DMS 273 (cell line): ENCODE results near the gene BCORL1.

ENCODE experiments used
- DNase-seq: peaks from one replicate; lab custom pipeline; 2025; ENCODE audit not compliant: unreplicated experiment; lab: John Stamatoyannopoulos, UW

The BCORL1 gene

DNA sequence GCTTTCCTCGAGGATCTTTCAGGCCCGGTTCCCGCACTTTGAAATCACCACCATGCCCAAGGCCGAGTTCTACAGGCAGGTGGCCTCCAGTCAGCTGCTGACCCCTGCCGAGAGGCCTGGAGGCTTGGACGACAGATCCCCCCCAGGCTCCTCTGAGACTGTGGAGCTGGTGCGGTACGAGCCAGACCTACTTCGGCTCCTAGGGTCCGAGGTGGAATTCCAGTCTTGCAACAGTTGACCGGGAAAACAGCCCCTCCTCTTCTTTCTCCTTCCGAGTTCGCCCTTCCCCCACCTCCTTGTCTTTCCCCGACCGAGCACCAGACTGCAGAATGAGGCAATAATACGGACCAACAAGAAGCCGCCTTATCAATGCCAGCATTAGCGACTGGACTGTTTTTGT lies 73.5 kb downstream of the BCORL1 start:
- DNase-seq, result no peak

DNA sequence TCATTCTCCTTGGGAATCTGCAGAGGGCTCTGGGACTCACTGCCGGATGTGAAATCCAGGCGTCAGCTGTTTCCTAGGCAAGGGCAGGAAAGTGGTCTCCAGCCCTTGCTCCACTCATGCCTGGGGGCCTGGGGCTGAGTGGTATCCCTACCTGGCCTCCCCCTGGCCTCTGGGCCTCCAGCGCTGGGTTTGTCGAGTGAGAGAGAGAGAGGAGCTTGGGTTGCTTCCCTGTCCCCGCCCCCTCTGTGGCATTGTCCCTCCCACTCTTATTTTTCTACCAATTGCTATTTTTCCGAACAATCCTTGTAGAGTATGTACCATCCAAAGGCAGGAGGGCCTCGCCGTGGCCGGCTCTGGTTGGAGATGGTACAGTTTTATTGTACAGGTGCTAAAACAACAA lies 74.8 kb downstream of the BCORL1 start:
- DNase-seq, result no peak

DNA sequence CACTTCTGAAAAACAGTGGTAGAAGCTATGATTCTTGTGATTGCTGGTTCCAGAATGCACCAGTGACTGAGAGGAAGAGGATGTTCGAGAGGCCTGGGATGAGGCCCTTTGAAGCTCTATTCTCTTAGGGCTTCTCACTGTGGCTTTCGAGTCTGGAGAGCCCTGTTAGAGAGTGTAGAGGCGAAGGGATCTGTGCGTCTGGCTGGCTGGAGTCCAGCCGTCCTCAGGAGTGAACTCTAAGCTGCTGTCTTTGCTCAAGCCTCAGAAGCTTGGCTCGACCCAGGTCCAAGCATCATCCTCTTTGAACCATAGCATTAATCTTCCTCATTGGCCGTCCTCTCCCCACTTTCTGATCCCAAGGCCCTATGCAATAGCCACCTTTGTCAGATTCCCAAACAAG lies 76.2 kb downstream of the BCORL1 start:
- no peak for DNase-seq

DNA sequence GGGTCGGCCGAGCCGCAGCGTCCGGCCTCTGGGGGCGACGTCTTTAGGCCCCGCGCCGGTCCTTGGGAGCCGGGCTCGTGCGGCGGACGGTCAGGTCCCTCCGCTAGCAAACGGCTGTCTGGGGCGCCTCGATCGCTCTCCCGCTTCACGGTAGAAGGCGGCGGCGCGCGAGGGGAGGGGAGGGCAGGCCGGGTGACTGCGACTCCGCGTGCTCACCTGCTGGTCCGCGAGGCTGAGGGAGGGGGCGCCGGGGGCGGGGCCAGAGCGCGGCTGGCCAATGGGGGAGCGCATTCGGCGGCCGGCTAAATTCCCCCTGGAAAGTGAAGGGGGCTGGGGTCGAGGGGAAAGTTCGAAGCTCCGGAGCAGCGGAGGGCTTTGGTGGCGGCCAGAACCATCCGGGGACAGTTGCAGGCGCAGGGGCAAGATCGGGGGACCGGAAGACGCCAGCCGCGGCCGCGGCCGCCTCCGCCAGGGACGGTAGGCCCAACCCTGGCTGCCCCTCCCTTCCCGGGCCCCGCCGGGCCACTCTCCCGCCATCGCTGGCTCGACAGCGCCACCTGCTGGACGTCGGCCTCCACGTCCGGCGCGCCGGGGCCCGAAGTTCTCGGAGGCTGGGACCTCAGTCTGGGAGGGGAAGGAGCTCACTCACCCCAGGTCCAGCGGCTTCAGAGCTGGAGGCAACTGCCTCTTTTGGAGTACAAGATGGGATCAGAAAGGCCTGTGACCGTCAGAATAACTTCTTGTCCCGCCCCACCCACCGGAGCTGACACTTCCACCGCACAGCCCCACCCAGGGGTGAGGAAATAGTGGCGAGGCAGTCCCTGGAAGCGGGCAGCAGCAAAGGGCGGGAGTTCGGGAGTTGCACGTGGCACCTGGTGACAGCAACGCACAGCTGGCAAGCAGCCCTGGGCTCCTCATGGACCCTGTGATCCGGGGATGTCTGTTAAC lies 78.0 kb downstream of the BCORL1 start:
- peak; percentile 94 for DNase-seq

DNA sequence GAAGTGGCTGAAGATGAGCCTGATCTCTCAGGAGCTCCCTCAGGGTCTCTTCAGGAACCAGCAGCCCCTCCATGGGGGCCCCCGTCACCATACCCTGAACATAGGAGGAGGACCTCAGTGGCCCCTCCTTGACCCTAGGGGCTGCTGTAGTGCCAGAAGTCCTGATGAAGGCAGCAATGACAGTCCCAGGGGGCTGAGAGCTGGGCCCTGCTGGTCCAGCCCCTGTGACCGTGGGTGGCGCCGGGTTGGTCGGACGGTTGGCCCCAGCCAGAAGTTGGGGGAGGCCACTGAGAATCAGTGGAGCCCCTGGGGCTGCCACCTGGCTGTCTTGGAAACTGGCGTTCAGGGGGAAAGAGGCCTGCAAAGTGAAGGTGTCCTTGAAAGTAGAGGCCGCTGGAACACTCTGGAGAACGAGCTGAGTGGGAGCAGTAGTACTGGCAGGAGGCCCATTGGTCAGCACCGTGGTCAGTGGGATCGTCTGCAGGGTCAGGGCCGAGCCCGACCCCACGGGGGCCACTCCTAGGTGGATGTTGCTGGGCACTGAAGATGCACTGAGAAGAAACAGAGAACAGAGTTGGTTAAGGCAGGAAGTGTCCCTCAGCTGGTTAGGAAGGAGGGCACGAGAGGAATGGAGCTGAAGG lies 84.7 kb downstream of the BCORL1 start:
- DNase-seq, result no peak

DNA sequence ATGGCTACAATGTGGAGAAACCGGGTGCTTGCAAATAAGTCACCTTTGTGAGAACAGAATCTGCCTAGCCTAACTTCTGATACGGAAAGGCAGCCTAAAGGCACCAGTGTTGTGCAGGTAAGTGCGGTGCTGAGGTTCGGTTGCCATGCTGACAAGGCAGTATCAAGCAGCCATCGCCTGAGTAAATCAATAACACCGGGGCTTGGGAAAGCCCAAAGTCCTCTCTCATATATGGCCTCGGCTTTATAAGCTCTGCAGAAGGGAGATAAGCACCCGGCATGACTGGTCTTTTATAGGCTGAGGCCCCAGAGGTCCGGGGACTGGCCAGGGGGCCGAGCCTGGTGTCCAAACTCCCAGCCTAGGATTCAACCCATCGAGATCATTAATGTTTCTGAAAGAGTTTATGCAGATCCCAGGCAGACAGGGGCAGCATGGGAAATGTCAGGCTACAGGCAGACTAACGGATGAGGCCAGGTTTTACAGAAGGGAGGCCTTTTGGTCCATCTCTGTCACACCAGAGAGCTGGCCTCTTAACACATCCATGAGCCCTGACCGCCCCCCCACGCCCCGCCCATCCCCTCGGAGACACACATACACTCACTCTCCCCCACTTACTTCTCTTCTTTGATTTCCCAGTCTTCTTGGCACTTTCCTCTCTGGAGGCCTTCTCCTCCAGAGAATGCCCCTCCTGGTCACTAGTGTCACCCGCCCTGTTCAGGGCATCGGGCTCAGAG lies 89.3 kb downstream of the BCORL1 start:
- DNase-seq, result no peak

DNA sequence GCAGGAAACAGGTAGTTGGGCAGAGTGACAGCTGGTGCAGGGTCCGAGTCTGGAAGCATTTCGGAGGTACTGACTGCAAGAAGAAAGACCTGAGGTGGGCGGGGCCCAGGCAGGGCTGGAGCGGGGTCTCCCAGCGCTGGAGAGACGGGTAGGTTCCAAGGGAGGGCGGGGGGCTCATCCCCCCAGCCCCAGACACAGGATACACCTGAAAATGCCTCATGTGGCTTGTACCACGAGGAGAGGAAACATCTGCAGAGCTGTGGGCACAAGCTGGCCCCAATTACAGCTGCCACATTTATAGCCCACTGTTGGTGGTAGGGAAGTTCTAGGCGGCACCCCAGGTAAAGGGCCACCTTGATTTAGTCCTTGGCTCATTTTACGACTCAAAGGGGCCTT lies 89.9 kb downstream of the BCORL1 start:
- DNase-seq, result no peak

DNA sequence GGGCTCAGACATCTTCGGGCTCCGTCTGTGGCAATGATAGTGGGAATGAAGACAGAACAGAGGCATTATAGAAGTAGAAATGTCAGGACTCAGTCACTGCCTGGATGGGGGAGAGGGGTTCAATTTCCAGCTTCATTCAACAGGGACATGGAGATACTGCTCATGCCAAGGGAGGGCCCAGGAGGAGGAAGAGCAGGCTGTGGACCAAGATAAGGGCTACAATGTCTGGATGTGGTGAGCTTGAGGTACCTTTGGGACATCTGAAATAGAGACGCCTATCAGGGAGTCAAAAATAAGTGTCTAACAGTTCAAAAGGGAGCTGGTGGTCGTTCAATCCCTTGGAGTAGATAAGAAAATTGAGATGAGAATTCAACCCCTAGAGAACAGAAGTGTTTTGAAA lies 93.3 kb downstream of the BCORL1 start:
- no peak for DNase-seq

DNA sequence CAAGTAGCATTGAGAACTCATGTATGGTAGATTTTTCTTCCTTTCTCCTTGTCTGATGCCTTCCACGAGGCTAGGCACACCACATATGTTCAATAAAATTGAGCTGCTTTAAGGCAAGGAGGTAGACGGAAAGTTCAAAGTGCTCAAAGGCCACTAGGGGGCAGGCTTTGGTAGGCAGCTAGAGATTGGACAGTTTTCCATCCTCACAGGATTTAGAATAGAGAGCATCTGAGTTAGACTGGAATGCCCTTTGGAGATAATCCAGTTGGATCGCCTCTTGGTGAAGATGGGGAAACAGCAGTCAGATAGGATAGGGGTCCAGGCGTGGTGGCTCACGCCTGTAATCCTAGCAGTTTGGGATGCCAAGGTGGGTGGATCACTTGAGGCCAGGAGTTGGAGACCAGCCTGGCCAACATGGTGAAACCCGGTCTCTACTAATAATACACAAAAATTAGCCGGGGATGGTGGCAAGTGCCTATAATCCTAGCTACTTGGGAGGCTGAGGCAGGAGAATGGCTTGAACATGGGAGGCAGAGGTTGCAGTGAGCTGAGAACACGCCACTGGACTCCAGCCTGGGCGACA lies 97.5 kb downstream of the BCORL1 start:
- peak; percentile 89 for DNase-seq

DNA sequence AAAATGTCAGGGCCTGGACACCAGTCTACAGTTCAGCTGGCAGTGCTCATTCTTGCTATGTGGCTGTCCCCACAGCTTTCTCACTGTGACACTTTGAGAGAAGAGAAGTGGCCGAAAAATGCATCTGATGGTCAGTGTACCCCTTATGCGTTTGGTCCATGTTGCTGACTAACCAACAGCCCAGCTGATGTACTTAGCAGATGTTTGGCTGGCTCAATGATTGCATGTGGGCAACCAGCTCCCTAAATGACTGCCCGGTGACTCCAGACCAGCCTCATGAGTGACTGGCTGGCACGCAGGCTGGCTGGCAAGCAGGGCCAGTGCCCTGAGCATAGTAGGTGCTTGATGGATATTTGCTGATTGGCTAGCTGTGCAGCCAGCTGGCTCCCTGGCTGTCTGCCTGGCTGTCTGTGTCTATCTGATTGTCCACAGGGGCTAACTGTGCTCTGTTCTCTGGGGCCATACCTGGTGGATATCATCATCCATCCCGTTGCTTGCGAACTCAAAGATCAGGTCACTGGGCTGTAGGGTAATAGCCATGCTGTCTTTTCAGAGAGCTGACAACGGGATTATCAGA lies 98.4 kb downstream of the BCORL1 start:
- no peak for DNase-seq

DNA sequence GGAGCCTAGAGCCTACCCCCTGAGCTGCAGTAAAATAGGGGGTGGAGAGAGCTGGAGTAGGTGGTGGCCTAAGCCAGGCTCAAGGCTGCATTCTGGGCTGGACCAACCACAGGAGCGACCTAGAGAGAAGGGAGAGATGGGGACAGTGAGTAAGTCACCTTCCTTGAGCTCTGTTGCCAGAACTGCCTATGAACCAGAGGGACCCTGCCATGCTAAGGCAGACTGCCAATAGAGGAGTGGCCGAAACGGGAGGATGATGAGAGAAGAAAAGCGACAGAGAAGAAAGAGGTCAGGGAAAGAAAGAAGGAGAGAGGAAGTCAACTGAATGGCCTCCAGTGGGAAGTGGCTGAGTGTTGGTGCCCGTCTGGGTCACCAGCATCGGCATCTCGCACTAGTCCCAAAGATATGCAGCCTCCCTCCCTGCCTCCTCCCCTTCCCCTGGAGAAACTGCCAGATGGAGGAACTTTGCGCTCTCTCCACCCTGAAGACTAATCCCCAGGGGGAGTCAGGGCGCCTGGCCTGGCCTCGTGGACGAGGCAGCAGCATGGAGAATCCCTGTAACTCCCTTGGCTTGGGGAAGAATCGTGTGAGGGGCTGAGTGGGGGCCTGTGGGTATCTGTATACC lies 99.1 kb downstream of the BCORL1 start:
- DNase-seq, result peak; percentile 67

DNA sequence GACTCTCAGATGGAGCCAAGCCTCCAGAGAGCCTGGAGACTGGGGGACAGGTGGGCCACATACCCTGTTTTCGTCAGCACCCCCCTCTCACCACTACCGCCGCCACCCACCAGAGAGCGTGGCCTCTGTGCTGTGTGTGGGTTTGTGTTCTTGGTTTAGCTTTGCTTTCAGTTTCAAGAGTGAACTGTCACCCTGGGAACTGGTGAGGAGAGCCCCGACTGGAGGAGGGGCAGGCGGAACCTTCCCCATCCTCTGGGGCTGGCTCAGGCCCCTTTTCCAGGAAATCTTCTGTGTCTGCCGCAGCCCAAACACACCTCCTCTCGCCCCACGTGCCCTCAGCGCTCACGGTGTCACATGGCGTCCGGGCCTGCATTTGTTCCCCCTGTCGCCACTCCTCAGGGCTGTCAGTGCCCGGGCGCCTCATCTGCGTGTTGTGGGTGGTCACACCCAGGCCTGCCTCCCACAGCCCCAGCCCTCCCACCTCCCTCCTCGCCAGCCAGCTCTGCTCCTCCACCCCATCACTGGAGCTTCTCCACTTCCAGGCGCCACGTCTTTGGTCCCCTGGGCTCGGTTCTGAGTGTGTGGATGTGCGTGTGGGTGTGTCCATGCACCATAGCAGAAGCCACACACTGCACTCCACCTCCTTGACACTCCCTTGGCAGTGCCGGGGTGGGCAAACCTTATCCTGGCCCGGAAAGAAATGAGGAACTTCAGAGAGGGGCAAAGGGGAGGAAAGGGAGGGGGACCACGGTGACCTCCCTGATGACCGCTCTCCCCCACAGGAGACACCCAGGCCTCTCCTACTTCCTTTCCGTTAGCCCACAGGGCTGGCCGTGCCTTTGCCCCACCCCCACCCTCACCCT lies 100.0 kb downstream of the BCORL1 start:
- DNase-seq, result no peak

DNA sequence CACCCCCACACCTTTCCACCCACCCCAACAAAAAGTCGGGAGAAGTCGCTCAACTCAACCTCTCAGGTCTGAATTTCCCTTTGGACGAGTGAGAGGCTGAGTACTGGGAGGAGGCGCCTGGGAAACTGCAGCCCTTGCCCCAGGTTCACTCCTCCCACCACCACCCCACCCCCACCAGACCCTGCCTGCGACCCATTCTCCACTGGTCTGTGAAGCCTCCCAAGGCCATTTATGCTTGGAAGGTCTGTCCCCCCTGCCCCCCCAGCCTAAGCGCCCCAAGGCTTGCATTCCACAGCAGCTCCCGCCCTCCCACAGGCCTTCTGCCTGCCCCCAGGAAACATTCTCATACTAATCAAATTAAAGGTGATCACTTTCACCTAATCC lies 100.7 kb downstream of the BCORL1 start:
- DNase-seq, result no peak

DNA sequence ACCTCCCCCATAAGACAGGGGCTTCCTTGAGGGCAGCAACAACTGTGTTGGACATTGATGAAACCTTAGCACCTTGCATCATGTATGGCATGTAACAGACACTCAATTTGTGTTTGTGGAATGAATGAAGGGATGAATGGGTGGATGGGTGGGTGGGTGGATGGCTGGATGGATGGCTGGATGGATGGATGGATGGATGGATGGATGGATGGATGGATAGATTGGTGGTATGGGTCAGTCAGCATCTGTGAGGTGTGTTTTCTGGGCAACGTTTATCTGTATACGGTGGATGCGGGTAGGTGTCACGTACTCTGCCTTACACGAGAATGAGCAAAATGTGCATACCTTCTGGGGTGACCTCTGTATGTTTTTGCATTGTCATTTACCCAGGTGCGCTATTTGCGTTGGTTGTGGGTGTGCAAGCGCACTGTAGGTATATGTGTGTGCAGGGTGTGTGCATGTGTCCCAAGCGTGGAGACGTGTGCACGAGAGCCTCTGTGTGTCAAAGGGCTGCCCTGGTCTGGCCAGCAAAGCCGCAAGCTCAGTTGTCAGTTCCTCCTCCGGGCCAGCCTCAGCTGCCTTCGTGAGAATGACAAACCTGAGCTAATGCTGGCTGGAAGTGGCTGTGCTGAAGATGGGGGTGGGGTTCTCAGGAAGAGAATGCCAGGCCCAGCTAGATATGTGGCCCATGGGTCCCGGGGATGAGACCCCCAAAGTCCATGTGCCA lies 101.4 kb downstream of the BCORL1 start:
- DNase-seq, result no peak

DNA sequence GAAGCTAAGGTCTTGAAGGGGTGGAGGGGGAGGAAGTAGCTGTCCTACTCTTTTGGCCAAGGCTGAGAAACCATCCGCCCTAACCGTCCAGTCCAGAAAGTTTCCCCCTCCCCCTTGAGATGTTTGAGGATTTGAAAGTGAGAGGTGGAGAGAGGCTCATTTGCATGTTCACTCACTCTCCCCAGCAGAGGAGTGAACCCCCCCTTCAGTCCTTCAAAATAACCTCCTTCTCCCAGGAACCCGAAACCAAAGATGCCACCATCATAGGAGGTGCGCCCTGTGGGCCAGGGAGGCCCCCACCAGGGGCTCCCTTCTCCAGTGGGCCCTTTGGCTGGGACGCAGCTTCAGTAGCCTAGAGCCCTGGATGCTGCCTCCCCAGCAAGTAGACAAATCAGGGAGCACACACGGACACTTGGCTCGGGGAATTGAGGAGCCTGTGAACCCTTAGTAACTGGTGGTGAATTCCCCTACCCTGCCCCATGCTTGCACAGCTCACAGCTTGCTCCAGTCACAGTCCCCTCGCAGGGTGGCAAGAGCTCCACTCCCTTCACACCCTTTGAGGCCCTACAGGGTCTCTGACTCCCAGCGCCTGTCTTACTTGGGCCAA lies 102.3 kb downstream of the BCORL1 start:
- no peak for DNase-seq

DNA sequence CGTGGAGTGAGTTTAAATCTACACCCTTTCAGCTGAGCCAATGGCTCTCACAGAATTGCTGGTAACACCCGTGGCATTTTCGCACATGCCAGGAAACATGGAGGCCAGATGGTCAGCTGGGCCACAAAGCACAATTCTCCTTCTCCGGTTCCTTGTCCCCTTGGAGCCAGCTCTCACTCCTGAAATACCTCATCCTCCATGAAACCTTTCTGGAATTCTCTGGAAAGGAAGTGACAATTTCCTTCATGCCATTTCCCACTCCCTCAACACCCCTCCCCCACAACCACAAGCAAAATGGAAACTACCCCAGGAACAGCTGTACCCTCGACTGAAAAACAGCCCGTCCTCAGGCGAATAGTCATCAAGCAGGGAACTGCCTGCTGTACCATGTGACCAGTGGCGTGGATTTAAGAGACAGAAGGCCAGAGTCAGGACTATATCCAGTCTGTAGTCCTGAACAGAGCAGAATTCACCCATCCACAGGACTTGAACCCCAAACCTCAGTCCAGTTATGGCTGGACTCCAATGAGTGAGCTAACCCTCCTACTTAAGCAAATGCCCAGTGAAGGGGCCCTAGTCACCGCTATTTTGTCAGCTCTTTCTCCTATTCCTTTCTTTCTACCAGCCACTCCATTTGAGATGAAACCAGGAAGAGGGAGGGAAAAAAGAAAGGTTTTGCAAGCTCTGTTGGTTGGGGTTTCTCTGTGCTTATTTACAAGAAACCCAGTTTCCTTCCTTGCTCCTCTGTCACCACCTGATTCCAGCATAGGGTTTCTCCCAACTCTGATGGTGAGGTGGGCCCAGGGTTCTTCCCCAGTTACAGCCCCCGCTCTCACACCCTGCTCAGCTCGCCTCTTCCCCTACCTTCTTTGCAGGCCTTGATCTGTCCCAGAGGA lies 103.4 kb downstream of the BCORL1 start:
- no peak for DNase-seq

DNA sequence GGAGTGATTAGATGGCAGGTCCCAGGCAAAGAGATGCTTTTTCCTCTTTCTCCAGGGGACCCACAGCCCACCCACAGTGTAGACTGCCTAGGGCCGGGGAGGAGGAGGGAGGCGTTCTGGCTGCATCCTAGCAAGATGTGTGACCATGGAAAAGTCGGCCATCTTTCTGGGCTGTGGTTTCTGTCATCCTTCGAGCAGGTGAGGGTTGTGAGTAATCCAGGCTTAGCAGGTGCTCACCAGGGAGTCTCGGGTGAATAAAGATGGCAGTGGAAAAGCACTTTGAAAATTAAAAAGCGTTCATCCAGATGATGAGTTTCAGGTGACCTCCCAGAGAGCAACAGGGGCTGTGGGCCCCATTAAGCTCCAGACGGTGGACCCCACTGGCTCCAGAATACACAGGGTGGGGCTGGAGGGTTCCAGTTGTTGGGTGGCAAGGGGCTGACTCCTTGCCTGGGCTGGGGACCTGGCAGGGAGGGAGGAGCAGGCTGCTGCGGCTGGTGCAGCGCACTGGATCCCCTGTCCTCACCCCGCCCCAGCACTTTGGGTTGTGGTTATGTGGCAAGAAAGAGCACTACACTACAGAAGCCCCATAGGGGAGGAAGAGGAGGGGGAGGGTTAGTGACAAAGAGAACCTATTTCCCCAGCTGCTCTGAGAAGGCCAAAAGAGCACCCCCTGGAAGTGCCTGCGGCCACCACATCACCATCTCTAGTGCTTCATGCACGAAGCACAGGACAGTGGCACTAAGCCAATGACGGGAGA lies 104.2 kb downstream of the BCORL1 start:
- DNase-seq, result no peak
